Osteoblast (primary cell): Measurements from ENCODE around the gene GSG1L2. TPM values are rescaled to one million over a fixed set of nuclear protein-coding genes. Genes with fewer than 3 reads are reported as not detected.

ENCODE experiments used
- DNase-seq: peaks from one replicate; pipeline ENCODE4 v3.0.0; 2011; ENCODE audit warnings: low spot score, mixed read lengths; ENCODE audit not compliant: insufficient read length; ENCODE audit errors: missing footprints
- H2AFZ ChIP-seq: 2 replicates; pipeline ENCODE4 v1.6.0; 2011; ENCODE audit warnings: mild to moderate bottlenecking, low read length
- H3K27ac ChIP-seq: 2 replicates; pipeline ENCODE4 v1.5.1; 2011; ENCODE audit warnings: mild to moderate bottlenecking, low read depth, low read length, moderate library complexity
- H3K27me3 ChIP-seq: 2 replicates; pipeline ENCODE4 v1.6.0; 2012; ENCODE audit warnings: mild to moderate bottlenecking, control low read depth, inconsistent platforms, low read length, moderate library complexity; ENCODE audit not compliant: insufficient read depth
- H3K36me3 ChIP-seq: 2 replicates; pipeline ENCODE4 v1.5.1; 2011; ENCODE audit warnings: mild to moderate bottlenecking, low read length, control low read depth, moderate library complexity; ENCODE audit not compliant: insufficient read depth
- H3K4me1 ChIP-seq: 2 replicates; pipeline ENCODE4 v1.5.1; 2011; ENCODE audit warnings: mild to moderate bottlenecking, low read length, control low read depth, moderate library complexity; ENCODE audit not compliant: insufficient read depth
- H3K4me2 ChIP-seq: 2 replicates; pipeline ENCODE4 v1.6.0; 2011; ENCODE audit warnings: mild to moderate bottlenecking, low read length; ENCODE audit not compliant: insufficient read depth
- H3K4me3 ChIP-seq: fragments of 200-600 bp; sonication (generic); 3 replicates; pipeline ENCODE4 v1.5.1; 2012; ENCODE audit warnings: mild to moderate bottlenecking, low read length, inconsistent platforms; ENCODE audit not compliant: insufficient read depth
- H3K79me2 ChIP-seq: 2 replicates; pipeline ENCODE4 v1.6.0; 2012; ENCODE audit warnings: mild to moderate bottlenecking, low read length, control low read depth, inconsistent platforms; ENCODE audit not compliant: insufficient read depth
- H3K9me3 ChIP-seq: 2 replicates; pipeline ENCODE4 v1.5.1; 2011; ENCODE audit warnings: low read depth, low read length, control low read depth
- H4K20me1 ChIP-seq: 2 replicates; pipeline ENCODE4 v1.6.0; 2012; ENCODE audit warnings: mild to moderate bottlenecking, low read length, control low read depth; ENCODE audit not compliant: insufficient read depth
- total RNA-seq: library from RNA; depleted of rRNA; stranded (reverse); fragments of >200 nt; gene quantifications from 2 replicates; pipeline ENCODE4 v1.2.3, GENCODE V29; 2012
- TF ChIP-seq, protein P1 (sequence below): IDR thresholded peaks from 2 replicates; pipeline ENCODE4 v1.5.1; 2011; ENCODE audit warnings: mild to moderate bottlenecking, low read depth, low read length, moderate library complexity; ENCODE audit errors: extremely low read depth

GSG1L2 gene
- total RNA-seq, 1 donor = not detected

DNA sequence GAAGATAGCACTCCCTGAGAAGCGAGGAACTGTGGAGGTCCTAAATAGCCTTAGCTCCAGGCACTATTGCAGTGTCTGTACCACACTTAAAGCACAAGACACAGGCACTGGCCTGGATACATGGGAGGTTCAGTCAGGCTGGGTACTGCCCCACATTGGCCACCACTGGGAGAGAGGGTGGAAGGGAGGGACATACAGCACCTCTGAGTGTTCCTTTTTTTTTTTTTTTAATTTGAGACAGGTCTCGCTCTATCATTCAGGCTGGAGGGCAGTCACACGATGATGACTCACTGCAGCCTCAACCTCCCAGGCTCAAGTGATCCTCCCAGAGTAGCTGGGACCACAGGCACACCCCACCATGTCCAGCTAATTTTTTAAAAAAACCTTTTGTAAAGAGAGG is 1.4 kb downstream of the GSG1L2 start:
- Histone ChIP-seq H3K27ac (no peak overlapping the region), H4K20me1 (no peaks in the 10 kb centered on the region), H3K79me2 (no peaks in the 10 kb centered on the region), H3K36me3 (no peaks in the 10 kb centered on the region), H3K27me3 (no peaks in the 10 kb centered on the region), H3K4me1 (no peaks in the 10 kb centered on the region), H2AFZ (no peak overlapping the region), H3K4me2 (no peak overlapping the region), H3K4me3 (no peak overlapping the region), H3K9me3 (no peaks in the 10 kb centered on the region)
- TF ChIP-seq, protein P1, sequence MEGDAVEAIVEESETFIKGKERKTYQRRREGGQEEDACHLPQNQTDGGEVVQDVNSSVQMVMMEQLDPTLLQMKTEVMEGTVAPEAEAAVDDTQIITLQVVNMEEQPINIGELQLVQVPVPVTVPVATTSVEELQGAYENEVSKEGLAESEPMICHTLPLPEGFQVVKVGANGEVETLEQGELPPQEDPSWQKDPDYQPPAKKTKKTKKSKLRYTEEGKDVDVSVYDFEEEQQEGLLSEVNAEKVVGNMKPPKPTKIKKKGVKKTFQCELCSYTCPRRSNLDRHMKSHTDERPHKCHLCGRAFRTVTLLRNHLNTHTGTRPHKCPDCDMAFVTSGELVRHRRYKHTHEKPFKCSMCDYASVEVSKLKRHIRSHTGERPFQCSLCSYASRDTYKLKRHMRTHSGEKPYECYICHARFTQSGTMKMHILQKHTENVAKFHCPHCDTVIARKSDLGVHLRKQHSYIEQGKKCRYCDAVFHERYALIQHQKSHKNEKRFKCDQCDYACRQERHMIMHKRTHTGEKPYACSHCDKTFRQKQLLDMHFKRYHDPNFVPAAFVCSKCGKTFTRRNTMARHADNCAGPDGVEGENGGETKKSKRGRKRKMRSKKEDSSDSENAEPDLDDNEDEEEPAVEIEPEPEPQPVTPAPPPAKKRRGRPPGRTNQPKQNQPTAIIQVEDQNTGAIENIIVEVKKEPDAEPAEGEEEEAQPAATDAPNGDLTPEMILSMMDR = no peak
- DNase-seq = no peak

DNA sequence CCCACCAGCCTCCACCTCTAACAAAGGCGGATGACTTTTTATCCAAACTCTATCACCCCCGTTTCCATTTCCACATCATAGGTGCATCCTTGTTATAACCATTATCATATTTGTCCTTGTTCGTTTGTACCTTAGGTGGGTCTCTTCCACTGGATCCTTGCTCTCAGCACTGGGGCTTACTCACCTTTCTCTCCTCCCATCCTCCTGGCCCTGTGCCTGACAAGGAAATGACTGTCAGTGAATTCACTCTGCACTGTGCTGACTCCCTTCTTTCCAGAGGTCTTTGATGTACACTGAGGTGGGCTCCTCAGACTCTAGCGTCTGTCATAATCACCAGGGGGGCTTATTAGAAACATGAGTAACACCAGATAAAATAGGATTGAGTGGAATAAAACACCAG is 3.1 kb downstream of the GSG1L2 start:
- no peaks in the 10 kb centered on the region for H3K27me3 ChIP-seq
- no peak overlapping the region for H3K4me2 ChIP-seq
- no peak for DNase-seq
- TF ChIP-seq, protein P1 = no peak
- no peaks in the 10 kb centered on the region for H3K4me1 ChIP-seq
- H4K20me1 ChIP-seq = no peaks in the 10 kb centered on the region
- no peaks in the 10 kb centered on the region for H3K79me2 ChIP-seq
- H3K9me3 ChIP-seq = no peaks in the 10 kb centered on the region
- no peak overlapping the region for H3K4me3 ChIP-seq
- H2AFZ ChIP-seq = no peak overlapping the region
- no peak overlapping the region for H3K27ac ChIP-seq
- H3K36me3 ChIP-seq = no peaks in the 10 kb centered on the region

- H3K27ac ChIP-seq = no peak overlapping the region
- H3K27me3 ChIP-seq = no peaks in the 10 kb centered on the region
- H3K36me3 ChIP-seq = no peaks in the 10 kb centered on the region
- no peak for DNase-seq
- H2AFZ ChIP-seq = no peak overlapping the region
- no peak overlapping the region for H3K4me3 ChIP-seq
- no peaks in the 10 kb centered on the region for H3K4me1 ChIP-seq
- TF ChIP-seq, protein P1 = no peak
- H3K79me2 ChIP-seq = no peaks in the 10 kb centered on the region
- no peak overlapping the region for H3K4me2 ChIP-seq
- H3K9me3 ChIP-seq = no peaks in the 10 kb centered on the region
- H4K20me1 ChIP-seq = no peaks in the 10 kb centered on the region
Observed at GRCh38 chr17:9817086-9817485, 4.8 kb downstream of the GSG1L2 start.

- DNase-seq = no peak
- H3K4me2 ChIP-seq = no peak overlapping the region
- H3K4me1 ChIP-seq = no peaks in the 10 kb centered on the region
- H2AFZ ChIP-seq = no peak overlapping the region
- no peak overlapping the region for H3K27ac ChIP-seq
- no peaks in the 10 kb centered on the region for H4K20me1 ChIP-seq
- no peak overlapping the region for H3K4me3 ChIP-seq
- H3K9me3 ChIP-seq = no peaks in the 10 kb centered on the region
- TF ChIP-seq, protein P1 = no peak
- H3K79me2 ChIP-seq = no peaks in the 10 kb centered on the region
- H3K36me3 ChIP-seq = no peaks in the 10 kb centered on the region
- H3K27me3 ChIP-seq = no peaks in the 10 kb centered on the region
Observed at GRCh38 chr17:9816472-9816871, 5.4 kb downstream of the GSG1L2 start.
